ENCODE data around the gene C1orf146.
"Not testable (repeated sequence)": the region's sequence is repeated elsewhere in the genome, so short reads cannot be mapped to it uniquely, and the experiment has no call there.

Gene C1orf146

GRCh38 chr1:92217721-92218120 lies at the start of gene C1orf146:
C1orf146 (plus strand) TSS chr1:92217915; CDS start chr1:92231421, 13,506 bp downstream.
- DNase-seq (ENCODE audit: low read depth in 1 of 2, low spot score in 1 of 2), result no peak

- no peak for DNase-seq (ENCODE audit: low read depth in 1 of 2, low spot score in 1 of 2)
Measured at GRCh38 chr1:92168657-92169056, 49.1 kb upstream of the C1orf146 start.

GRCh38 chr1:92169214-92170005 lies 48.3 kb upstream of the C1orf146 start:
- DNase-seq (ENCODE audit: low read depth in 1 of 2, low spot score in 1 of 2), result no peak

- no peak for DNase-seq (ENCODE audit: low read depth in 1 of 2, low spot score in 1 of 2)
Measured at GRCh38 chr1:92184632-92185031, 33.1 kb upstream of the C1orf146 start.

GRCh38 chr1:92186081-92186480 lies 31.6 kb upstream of the C1orf146 start:
- no peak for DNase-seq (ENCODE audit: low read depth in 1 of 2, low spot score in 1 of 2)

- no peak for DNase-seq (ENCODE audit: low read depth in 1 of 2, low spot score in 1 of 2)
Measured at GRCh38 chr1:92188436-92189255, 29.1 kb upstream of the C1orf146 start.

- no peak for DNase-seq (ENCODE audit: low read depth in 1 of 2, low spot score in 1 of 2)
Measured at GRCh38 chr1:92191726-92192125, 26.0 kb upstream of the C1orf146 start.

- no peak for DNase-seq (ENCODE audit: low read depth in 1 of 2, low spot score in 1 of 2)
Measured at GRCh38 chr1:92192246-92192645, 25.5 kb upstream of the C1orf146 start.

- DNase-seq (ENCODE audit: low read depth in 1 of 2, low spot score in 1 of 2), result no peak
Measured at GRCh38 chr1:92194511-92194910, 23.2 kb upstream of the C1orf146 start.

- DNase-seq (ENCODE audit: low read depth in 1 of 2, low spot score in 1 of 2), result no peak
Measured at GRCh38 chr1:92201973-92202372, 15.7 kb upstream of the C1orf146 start.

- no peak for DNase-seq (ENCODE audit: low read depth in 1 of 2, low spot score in 1 of 2)
Measured at GRCh38 chr1:92203105-92203504, 14.6 kb upstream of the C1orf146 start.

GRCh38 chr1:92210701-92211100 lies 7.0 kb upstream of the C1orf146 start:
- no peak for DNase-seq (ENCODE audit: low read depth in 1 of 2, low spot score in 1 of 2)

- no peak for DNase-seq (ENCODE audit: low read depth in 1 of 2, low spot score in 1 of 2)
Measured at GRCh38 chr1:92211166-92211565, 6.5 kb upstream of the C1orf146 start.

- no peak for DNase-seq (ENCODE audit: low read depth in 1 of 2, low spot score in 1 of 2)
Measured at GRCh38 chr1:92218559-92218958, 844 bp downstream of the C1orf146 start.

- no peak for DNase-seq (ENCODE audit: low read depth in 1 of 2, low spot score in 1 of 2)
Measured at GRCh38 chr1:92219028-92219427, 1.3 kb downstream of the C1orf146 start.

- DNase-seq (ENCODE audit: low read depth in 1 of 2, low spot score in 1 of 2), result no peak
Measured at GRCh38 chr1:92228401-92228800, 10.7 kb downstream of the C1orf146 start.

GRCh38 chr1:92230736-92231135 lies 13.0 kb downstream of the C1orf146 start:
- no peak for DNase-seq (ENCODE audit: low read depth in 1 of 2, low spot score in 1 of 2)

- no peak for DNase-seq (ENCODE audit: low read depth in 1 of 2, low spot score in 1 of 2)
Measured at GRCh38 chr1:92240034-92240433, 22.3 kb downstream of the C1orf146 start.

- no peak for DNase-seq (ENCODE audit: low read depth in 1 of 2, low spot score in 1 of 2)
Measured at GRCh38 chr1:92244376-92244775, 26.7 kb downstream of the C1orf146 start.

- DNase-seq (ENCODE audit: low read depth in 1 of 2, low spot score in 1 of 2), result not testable (repeated sequence)
Measured at GRCh38 chr1:92254714-92255113, 37.0 kb downstream of the C1orf146 start.

- no peak for DNase-seq (ENCODE audit: low read depth in 1 of 2, low spot score in 1 of 2)
Measured at GRCh38 chr1:92259350-92259749, 41.6 kb downstream of the C1orf146 start.

GRCh38 chr1:92262516-92262915 lies 44.8 kb downstream of the C1orf146 start:
- no peak for DNase-seq (ENCODE audit: low read depth in 1 of 2, low spot score in 1 of 2)
